DND-41 (cell line): Measurements from ENCODE around the gene COPS4.

ENCODE experiments used
- ATAC-seq: fragments of 200-7000 bp; cut with Tn5 transposase; 3 replicates; pipeline ENCODE4 v1.9.1; 2021; ENCODE audit warnings: low read depth; ENCODE audit not compliant: insufficient read depth
- DNase-seq: peaks from one replicate; pipeline ENCODE4 v3.0.0-alpha.2; 2020
- H2AFZ ChIP-seq: 2 replicates; pipeline ENCODE4 v1.6.0; 2012; ENCODE audit warnings: low read depth, low read length
- H3K27ac ChIP-seq: 2 replicates; pipeline ENCODE4 v1.5.1; 2012; ENCODE audit warnings: low read length, inconsistent platforms
- H3K27me3 ChIP-seq: fragments of 200-600 bp; sonication (generic); 2 replicates; pipeline ENCODE4 v1.6.0; 2012; ENCODE audit warnings: low read length, mild to moderate bottlenecking, inconsistent platforms; ENCODE audit not compliant: insufficient read depth, poor library complexity
- H3K36me3 ChIP-seq: 2 replicates; pipeline ENCODE4 v1.5.1; 2012; ENCODE audit warnings: low read length, inconsistent platforms; ENCODE audit not compliant: insufficient read depth
- H3K4me1 ChIP-seq: 2 replicates; pipeline ENCODE4 v1.5.1; 2012; ENCODE audit warnings: mild to moderate bottlenecking, low read length; ENCODE audit not compliant: insufficient read depth
- H3K4me2 ChIP-seq: 2 replicates; pipeline ENCODE4 v1.6.0; 2012; ENCODE audit warnings: mild to moderate bottlenecking, moderate library complexity, low read length, inconsistent platforms; ENCODE audit not compliant: insufficient read depth
- H3K4me3 ChIP-seq, 2 experiments: fragments of 200-600 bp in 1 of 2; shearing (Covaris generic) in 1 of 2; 2 replicates each; pipeline ENCODE4 v1.5.1; 2012 to 2016; ENCODE audit warnings: inconsistent platforms in 2 of 2, low read length in 2 of 2, mild to moderate bottlenecking in 2 of 2, low read depth in 1 of 2, moderate library complexity in 1 of 2
- H3K79me2 ChIP-seq: 2 replicates; pipeline ENCODE4 v1.6.0; 2012; ENCODE audit warnings: low read length, inconsistent platforms; ENCODE audit not compliant: insufficient read depth
- H3K9ac ChIP-seq: 2 replicates; pipeline ENCODE4 v1.6.0; 2012; ENCODE audit warnings: low read depth, mild to moderate bottlenecking, inconsistent platforms, low read length, moderate library complexity
- H3K9me3 ChIP-seq: 2 replicates; pipeline ENCODE4 v1.5.1; 2012; ENCODE audit warnings: low read length, moderate library complexity, mild to moderate bottlenecking, inconsistent platforms; ENCODE audit not compliant: insufficient read depth, severe bottlenecking
- H4K20me1 ChIP-seq: 2 replicates; pipeline ENCODE4 v1.6.0; 2012; ENCODE audit warnings: low read length; ENCODE audit not compliant: insufficient read depth
- CTCF ChIP-seq: IDR thresholded peaks from 2 replicates; pipeline ENCODE4 v1.5.1; 2012; ENCODE audit warnings: borderline replicate concordance, low read length, moderate library complexity, mild to moderate bottlenecking; ENCODE audit not compliant: poor library complexity, severe bottlenecking; ENCODE audit errors: extremely low read depth
- EZH2 ChIP-seq: IDR thresholded peaks from 3 replicates; pipeline ENCODE4 v1.6.1; 2012; ENCODE audit warnings: borderline replicate concordance, low read depth, mild to moderate bottlenecking, moderate library complexity, low read length, inconsistent platforms; ENCODE audit not compliant: severe bottlenecking

COPS4 gene

GRCh38 chr4:83112231-83112630, 77.2 kb downstream of the COPS4 start:
- peak overlapping the region; percentile 78 for H3K4me2 ChIP-seq
- peak; percentile 18 for ATAC-seq

GRCh38 chr4:83112678-83113428, 77.9 kb downstream of the COPS4 start:
- Histone ChIP-seq H4K20me1 (no peaks in the 10 kb centered on the region), H3K27me3 (no peaks in the 10 kb centered on the region), H3K4me3 (peak overlapping the region; percentile 24 to 56), H3K36me3 (no peaks in the 10 kb centered on the region; the same call in 1 of the 2 replicates), H3K9me3 (no peaks in the 10 kb centered on the region), H2AFZ (peak overlapping the region; percentile 83), H3K79me2 (peaks cover 34% of the 10 kb centered on the region), H3K27ac (peak overlapping the region; percentile 93), H3K9ac (peak overlapping the region; percentile 61), H3K4me2 (peak overlapping the region; percentile 78), H3K4me1 (peaks cover 68% of the 10 kb centered on the region)
- ATAC-seq, result peak; percentile 56
- TF ChIP-seq EZH2 (no peak), CTCF (no peak)
- DNase-seq, result peak; percentile 64

More at GRCh38 chr4:83112231-83112630, 77.2 kb downstream of the COPS4 start:
- Histone ChIP-seq H3K9ac (peak overlapping the region; percentile 61), H3K27me3 (no peaks in the 10 kb centered on the region), H3K79me2 (peaks cover 34% of the 10 kb centered on the region), H3K4me3 (peak overlapping the region; percentile 24 to 56; a peak in 3 of 4 replicates), H2AFZ (peak overlapping the region; percentile 83; the same call in 1 of the 2 replicates), H3K4me1 (peaks cover 68% of the 10 kb centered on the region), H4K20me1 (no peaks in the 10 kb centered on the region), H3K27ac (peak overlapping the region; percentile 93), H3K36me3 (no peaks in the 10 kb centered on the region; the same call in 1 of the 2 replicates), H3K9me3 (no peaks in the 10 kb centered on the region)
- TF ChIP-seq EZH2, result no peak
- no peak for TF ChIP-seq CTCF
- peak; percentile 58 for DNase-seq

DNA sequence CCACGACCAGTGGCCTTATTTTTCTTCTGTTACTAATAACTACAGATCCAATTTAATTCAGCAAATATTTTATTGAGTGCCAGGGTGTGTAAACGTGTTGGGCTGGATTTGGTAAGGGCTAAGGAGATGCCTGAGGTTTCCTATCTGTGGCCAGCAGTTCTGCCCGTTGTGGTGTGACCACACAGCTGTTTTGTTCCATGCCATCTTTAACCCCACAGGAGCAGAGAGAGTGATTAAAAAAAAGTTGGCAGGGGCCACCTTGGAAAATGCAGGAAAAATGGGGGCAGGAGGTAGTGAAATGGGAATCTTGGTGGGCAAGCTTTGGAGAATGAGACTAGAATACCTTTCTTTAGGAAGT, 78.4 kb downstream of the COPS4 start:
- DNase-seq (no peak), ATAC-seq (no peak)
- Histone ChIP-seq H2AFZ (peak overlapping the region; percentile 83), H3K79me2 (peaks cover 32% of the 10 kb centered on the region), H3K4me3 (peak overlapping the region; percentile 24 to 56), H4K20me1 (no peaks in the 10 kb centered on the region), H3K9me3 (no peaks in the 10 kb centered on the region), H3K4me2 (peak overlapping the region; percentile 78), H3K36me3 (no peaks in the 10 kb centered on the region; the same call in 1 of the 2 replicates), H3K9ac (peak overlapping the region; percentile 61), H3K4me1 (peaks cover 68% of the 10 kb centered on the region), H3K27ac (peak overlapping the region; percentile 93), H3K27me3 (no peaks in the 10 kb centered on the region)
- TF ChIP-seq EZH2, result no peak
- TF ChIP-seq CTCF, result no peak
